AG08396 (cell line): Measurements from ENCODE around the gene MFAP1.
A peak's percentile ranks its signal among the peaks of the same experiment; 100 is the strongest.
"Not testable (repeated sequence)": the region's sequence is repeated elsewhere in the genome, so short reads cannot be mapped to it uniquely, and the experiment has no call there.

Experiments
- DNase-seq: peaks from one replicate; pipeline ENCODE4 v3.0.0; 2012; ENCODE audit warnings: low spot score, mixed read lengths

MFAP1 gene

GRCh38 chr15:43821505-43821904, 3.0 kb downstream of the MFAP1 start:
- DNase-seq: no peak

GRCh38 chr15:43815064-43815463, 9.4 kb downstream of the MFAP1 start:
- DNase-seq: not testable (repeated sequence)

- no peak for DNase-seq
Observed at GRCh38 chr15:43808960-43809678, 15.4 kb downstream of the MFAP1 start.

- no peak for DNase-seq
Observed at GRCh38 chr15:43808435-43808950, 16.0 kb downstream of the MFAP1 start.

GRCh38 chr15:43802676-43803075, 21.8 kb downstream of the MFAP1 start:
- not testable (repeated sequence) for DNase-seq

- peak; percentile 83 for DNase-seq
Observed at GRCh38 chr15:43800286-43801141, 24.0 kb downstream of the MFAP1 start, which contains the start of gene HYPK. Gene HYPK (plus strand): TSS chr15:43800599. CDS start chr15:43800623, 24 bp downstream.

GRCh38 chr15:43799945-43800285, 24.6 kb downstream of the MFAP1 start, which contains the start of gene SERINC4:
Gene SERINC4 (minus strand): TSS chr15:43800220. CDS start chr15:43799986, 234 bp downstream.
- DNase-seq: no peak

GRCh38 chr15:43799209-43799944, 25.1 kb downstream of the MFAP1 start:
- no peak for DNase-seq

GRCh38 chr15:43796566-43796965, 27.9 kb downstream of the MFAP1 start:
- no peak for DNase-seq

GRCh38 chr15:43795997-43796396, 28.5 kb downstream of the MFAP1 start:
- no peak for DNase-seq

GRCh38 chr15:43795197-43795596, 29.3 kb downstream of the MFAP1 start:
- no peak for DNase-seq

GRCh38 chr15:43794269-43795037, 30.0 kb downstream of the MFAP1 start:
- DNase-seq: peak; percentile 47

GRCh38 chr15:43793647-43794046, 30.8 kb downstream of the MFAP1 start:
- no peak for DNase-seq

- peak; percentile 44 for DNase-seq
Observed at GRCh38 chr15:43792761-43793476, 31.6 kb downstream of the MFAP1 start.

GRCh38 chr15:43791993-43792760, 32.3 kb downstream of the MFAP1 start, which contains the start of gene SERF2:
Gene SERF2 (plus strand): TSS chr15:43792320. CDS start chr15:43792377, 57 bp downstream.
- peak; percentile 98 for DNase-seq

- DNase-seq: no peak
Observed at GRCh38 chr15:43789409-43789808, 35.1 kb downstream of the MFAP1 start.

GRCh38 chr15:43779016-43779415, 45.5 kb downstream of the MFAP1 start:
- DNase-seq: no peak

GRCh38 chr15:43777267-43777914, 47.1 kb downstream of the MFAP1 start:
- DNase-seq: peak; percentile 74

- peak; percentile 77 for DNase-seq
Observed at GRCh38 chr15:43776718-43777266, 47.7 kb downstream of the MFAP1 start, which contains the start of gene ELL3. Gene ELL3 (minus strand): TSS chr15:43776966. CDS start chr15:43776901, 65 bp downstream.
